ENCODE results near the gene THAP3. TPM values are rescaled to one million over a fixed set of nuclear protein-coding genes. Genes with fewer than 3 reads are reported as not detected.
A peak's percentile ranks its signal among the peaks of the same experiment; 100 is the strongest.

Gene THAP3, protein sequence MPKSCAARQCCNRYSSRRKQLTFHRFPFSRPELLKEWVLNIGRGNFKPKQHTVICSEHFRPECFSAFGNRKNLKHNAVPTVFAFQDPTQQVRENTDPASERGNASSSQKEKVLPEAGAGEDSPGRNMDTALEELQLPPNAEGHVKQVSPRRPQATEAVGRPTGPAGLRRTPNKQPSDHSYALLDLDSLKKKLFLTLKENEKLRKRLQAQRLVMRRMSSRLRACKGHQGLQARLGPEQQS
- 10 to 100 TPM; 18.6 to 29.8 (median 20.5) TPM for polyA plus RNA-seq (ENCODE audit: insufficient read length in 4 of 4)

DNA sequence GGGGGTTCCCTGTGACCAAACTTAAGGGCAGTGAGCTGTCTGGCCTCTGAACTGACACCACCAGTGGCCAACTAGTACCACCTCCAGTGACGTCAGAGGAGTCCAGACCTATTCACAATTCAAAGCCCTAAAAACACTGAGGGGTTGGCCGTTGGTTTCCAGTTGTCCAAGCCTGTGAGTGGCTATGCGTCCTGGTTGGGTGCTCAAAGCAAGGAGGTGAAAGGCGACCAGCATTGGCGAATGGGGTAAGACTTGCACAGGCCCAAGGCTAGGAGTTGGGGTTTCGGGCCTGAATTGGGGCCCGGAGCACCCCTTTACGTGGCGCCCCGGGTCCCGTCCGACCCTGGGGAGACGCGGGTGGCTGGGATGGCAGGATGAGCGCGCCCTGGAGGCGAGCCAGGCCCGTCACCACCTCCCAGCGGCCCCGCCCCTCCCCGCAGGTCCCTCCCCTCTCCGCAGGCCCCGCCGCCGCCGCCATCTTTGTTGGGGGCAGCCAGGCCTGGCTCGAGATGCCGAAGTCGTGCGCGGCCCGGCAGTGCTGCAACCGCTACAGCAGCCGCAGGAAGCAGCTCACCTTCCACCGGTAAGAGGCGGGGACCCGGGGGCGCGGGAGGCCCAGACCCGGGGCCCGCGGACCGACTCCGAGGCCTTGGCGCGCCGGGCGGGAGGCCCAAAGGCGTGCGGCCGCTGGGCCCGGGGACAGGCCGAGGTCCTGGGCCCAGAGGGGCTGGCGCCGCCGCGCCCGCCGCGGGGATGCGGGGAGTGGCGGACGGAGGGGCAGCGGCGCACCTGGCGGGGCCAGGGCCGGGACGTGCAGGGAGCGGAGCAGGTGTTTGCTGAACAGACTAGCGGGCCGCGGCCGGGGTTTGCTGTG, at the start of gene THAP3:
Gene THAP3, plus strand, starts transcription at position 159 of the 874 bp plus-strand sequence. Its CDS starts 351 bp downstream, at position 510.
- peak in 1 of 4 donors; percentile 70 for DNase-seq (ENCODE audit: low read depth in 4 of 4, low spot score in 2 of 4)

DNA sequence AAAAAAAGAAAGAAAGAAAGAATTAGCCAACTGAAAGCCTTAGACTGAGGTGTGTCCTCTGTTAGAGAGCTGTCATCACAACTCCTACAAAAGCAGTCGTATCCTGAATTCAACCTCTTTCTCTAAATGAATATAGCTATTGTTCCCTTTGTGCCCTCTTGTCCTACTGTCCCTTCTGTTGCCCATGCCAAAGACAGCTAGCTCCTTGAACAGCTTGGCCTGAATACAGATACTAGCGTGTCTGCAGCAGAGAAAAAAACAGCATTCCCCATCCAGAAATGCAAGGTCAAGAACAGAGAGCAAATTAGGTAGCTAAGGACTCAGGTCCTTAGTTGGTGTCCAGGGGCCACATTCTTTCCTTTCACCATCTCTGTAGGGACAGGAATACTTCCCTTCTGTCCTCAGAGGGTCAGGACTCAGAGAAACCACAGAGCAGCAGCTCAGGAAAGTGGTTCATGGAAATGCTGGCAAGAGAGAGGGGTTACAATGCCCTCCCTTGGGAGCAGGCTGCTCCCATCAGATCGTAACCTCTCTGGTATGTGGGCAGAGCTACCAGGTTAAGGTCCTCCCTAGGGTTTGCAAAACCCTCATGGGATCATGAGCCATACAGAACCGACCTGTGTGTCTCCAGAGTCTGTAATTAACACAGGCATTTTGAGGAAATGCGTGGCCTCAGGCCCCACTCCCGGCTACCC, 46.7 kb upstream of the THAP3 start:
- no peak for DNase-seq (ENCODE audit: low read depth in 4 of 4, low spot score in 2 of 4)

DNA sequence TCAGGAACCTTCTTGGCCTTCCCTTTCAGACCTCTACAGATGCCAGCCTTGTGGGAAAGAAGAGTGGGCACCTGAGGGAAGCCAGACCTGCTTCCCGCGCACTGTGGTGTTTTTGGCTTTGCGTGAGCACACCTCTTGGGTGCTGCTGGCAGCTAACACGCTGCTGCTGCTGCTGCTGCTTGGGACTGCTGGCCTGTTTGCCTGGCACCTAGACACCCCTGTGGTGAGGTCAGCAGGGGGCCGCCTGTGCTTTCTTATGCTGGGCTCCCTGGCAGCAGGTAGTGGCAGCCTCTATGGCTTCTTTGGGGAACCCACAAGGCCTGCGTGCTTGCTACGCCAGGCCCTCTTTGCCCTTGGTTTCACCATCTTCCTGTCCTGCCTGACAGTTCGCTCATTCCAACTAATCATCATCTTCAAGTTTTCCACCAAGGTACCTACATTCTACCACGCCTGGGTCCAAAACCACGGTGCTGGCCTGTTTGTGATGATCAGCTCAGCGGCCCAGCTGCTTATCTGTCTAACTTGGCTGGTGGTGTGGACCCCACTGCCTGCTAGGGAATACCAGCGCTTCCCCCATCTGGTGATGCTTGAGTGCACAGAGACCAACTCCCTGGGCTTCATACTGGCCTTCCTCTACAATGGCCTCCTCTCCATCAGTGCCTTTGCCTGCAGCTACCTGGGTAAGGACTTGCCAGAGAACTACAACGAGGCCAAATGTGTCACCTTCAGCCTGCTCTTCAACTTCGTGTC, 45.9 kb upstream of the THAP3 start:
- no peak for DNase-seq (ENCODE audit: low read depth in 4 of 4, low spot score in 2 of 4)

DNA sequence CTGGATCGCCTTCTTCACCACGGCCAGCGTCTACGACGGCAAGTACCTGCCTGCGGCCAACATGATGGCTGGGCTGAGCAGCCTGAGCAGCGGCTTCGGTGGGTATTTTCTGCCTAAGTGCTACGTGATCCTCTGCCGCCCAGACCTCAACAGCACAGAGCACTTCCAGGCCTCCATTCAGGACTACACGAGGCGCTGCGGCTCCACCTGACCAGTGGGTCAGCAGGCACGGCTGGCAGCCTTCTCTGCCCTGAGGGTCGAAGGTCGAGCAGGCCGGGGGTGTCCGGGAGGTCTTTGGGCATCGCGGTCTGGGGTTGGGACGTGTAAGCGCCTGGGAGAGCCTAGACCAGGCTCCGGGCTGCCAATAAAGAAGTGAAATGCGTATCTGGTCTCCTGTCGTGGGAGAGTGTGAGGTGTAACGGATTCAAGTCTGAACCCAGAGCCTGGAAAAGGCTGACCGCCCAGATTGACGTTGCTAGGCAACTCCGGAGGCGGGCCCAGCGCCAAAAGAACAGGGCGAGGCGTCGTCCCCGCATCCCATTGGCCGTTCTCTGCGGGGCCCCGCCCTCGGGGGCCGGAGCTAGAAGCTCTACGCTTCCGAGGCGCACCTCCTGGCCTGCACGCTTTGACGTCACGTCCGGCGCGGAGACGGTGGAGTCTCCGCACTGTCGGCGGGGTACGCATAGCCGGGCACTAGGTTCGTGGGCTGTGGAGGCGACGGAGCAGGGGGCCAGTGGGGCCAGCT, 45.1 kb upstream of the THAP3 start, which contains the start of gene ZBTB48:
Gene ZBTB48, plus strand, starts transcription at position 621 of the 745 bp plus-strand sequence. CDS start 616 bp downstream, outside the sequence.
- peak; percentile 89 to 98 (median 94) for DNase-seq (ENCODE audit: low read depth in 4 of 4, low spot score in 2 of 4)

DNA sequence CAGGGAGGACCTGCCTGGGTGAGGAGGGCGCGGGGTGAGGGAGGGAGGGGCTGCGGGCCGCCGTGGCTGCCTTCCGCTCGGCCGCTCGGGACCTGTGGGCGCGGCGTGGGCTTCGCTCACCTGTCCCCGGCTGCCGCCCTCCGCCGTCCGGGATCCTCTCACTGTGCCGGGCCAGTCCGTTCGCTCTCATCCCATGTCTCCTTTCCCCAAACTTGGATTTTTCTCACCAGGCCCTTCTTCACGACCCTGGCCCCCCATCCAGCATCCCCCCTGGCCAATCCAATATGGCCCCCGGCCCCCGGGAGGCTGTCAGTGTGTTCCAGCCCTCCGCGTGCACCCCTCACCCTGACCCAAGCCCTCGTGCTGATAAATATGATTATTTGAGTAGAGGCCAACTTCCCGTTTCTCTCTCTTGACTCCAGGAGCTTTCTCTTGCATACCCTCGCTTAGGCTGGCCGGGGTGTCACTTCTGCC, 44.5 kb upstream of the THAP3 start:
- DNase-seq (ENCODE audit: low read depth in 4 of 4, low spot score in 2 of 4) = no peak

DNA sequence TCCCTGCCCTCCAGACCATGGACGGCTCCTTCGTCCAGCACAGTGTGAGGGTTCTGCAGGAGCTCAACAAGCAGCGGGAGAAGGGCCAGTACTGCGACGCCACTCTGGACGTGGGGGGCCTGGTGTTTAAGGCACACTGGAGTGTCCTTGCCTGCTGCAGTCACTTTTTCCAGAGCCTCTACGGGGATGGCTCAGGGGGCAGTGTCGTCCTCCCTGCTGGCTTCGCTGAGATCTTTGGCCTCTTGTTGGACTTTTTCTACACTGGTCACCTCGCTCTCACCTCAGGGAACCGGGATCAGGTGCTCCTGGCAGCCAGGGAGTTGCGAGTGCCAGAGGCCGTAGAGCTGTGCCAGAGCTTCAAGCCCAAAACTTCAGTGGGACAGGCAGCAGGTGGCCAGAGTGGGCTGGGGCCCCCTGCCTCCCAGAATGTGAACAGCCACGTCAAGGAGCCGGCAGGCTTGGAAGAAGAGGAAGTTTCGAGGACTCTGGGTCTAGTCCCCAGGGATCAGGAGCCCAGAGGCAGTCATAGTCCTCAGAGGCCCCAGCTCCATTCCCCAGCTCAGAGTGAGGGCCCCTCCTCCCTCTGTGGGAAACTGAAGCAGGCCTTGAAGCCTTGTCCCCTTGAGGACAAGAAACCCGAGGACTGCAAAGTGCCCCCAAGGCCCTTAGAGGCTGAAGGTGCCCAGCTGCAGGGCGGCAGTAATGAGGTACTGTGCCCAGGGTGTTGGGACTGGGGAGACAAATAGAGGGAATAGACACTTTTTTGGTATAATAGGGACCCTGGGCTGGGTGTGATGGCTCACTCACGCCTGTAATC, 43.9 kb upstream of the THAP3 start:
- no peak for DNase-seq (ENCODE audit: low read depth in 4 of 4, low spot score in 2 of 4)

DNA sequence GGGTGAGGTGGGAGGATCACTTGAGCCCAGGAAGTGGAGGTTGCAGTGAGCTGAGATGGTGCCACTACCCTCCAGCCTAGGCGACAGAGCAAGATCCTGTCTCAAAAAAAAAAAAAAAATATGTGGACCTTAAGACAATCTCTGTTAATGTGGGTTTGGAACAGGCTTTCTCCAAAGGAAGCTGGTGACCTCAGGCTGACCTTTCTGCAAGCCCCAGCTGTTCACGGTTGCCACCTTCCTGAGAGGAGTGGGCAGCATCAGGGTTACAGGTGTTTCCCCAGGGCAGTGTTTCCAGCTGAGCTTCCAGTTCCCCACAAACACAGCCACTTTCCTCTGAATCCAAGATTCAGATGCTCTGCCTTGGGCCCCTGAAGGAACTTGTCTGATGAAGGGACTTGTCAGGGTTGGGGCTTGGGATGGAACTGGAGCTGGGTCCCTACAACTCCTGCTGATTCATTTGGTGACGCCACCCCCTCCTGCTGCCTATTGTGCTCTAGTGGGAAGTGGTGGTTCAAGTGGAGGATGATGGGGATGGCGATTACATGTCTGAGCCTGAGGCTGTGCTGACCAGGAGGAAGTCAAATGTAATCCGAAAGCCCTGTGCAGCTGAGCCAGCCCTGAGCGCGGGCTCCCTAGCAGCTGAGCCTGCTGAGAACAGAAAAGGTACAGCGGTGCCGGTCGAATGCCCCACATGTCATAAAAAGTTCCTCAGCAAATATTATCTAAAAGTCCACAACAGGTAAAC, 42.9 kb upstream of the THAP3 start:
- DNase-seq (ENCODE audit: low read depth in 4 of 4, low spot score in 2 of 4) = no peak

DNA sequence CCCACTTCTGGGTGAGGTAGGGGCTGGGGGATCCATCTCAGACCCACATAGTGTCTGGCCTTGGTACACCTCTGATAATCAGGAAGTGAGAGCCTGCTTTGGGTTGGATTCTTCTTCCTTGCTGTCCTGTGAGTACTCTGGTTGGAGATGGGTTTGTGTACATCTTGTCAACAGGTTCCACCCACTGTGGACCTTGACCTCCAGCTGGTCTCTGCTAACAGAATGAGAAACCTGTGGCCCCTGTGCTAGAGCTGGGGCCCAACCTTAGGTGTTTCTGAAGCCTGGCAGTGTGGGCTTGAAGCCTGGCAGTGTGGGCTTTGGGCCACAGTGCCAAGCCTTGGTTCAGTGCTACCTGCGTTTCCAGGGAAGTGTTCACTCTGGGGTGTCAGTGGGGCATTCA, 42.3 kb upstream of the THAP3 start:
- no peak for DNase-seq (ENCODE audit: low read depth in 4 of 4, low spot score in 2 of 4)

DNA sequence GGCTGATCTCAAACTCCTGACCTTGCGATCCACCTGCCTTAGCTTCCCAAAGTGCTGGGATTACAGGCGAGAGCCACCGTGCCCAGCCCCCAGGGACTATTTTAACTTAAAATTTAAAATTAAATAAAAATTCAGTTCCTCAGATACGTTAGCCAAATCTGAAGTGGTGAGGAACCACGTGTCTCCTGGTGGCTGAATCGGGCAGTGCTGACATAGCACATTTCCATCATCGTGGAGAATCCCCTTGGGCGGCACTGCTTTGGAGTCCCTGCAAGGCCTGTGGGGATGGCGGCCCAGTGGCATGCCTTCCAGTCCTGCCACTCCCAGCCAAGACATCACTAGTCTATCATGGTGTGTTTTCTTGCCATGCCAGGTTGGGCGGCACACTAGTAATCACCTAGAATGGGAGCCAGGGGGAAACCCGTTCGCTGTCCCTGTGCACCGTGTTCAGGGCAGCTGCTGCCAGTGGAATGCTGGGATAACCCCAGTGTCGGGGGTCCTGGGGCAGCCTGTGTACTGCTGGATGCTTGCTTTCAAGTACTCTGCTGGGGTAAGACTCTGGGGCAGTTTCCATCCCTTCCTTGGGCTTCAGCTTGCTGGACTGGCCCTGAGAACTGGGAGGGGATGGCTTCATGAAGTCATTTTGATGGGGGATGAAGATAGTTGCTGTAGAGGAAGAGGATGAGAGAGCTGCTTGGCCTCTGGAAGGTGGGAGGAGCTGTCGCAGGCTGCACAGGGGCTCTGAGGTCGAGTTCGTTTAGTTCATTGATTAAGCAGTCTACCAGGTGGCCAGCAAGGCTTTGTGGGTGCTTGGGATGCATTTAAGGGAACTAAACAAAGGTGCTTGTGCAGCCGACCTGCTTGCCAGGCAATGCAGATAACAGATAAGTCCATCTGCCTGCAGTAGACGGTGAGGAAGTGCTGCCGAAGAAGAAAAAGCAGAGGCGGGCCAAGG, 40.3 kb upstream of the THAP3 start:
- no peak for DNase-seq (ENCODE audit: low read depth in 4 of 4, low spot score in 2 of 4)

DNA sequence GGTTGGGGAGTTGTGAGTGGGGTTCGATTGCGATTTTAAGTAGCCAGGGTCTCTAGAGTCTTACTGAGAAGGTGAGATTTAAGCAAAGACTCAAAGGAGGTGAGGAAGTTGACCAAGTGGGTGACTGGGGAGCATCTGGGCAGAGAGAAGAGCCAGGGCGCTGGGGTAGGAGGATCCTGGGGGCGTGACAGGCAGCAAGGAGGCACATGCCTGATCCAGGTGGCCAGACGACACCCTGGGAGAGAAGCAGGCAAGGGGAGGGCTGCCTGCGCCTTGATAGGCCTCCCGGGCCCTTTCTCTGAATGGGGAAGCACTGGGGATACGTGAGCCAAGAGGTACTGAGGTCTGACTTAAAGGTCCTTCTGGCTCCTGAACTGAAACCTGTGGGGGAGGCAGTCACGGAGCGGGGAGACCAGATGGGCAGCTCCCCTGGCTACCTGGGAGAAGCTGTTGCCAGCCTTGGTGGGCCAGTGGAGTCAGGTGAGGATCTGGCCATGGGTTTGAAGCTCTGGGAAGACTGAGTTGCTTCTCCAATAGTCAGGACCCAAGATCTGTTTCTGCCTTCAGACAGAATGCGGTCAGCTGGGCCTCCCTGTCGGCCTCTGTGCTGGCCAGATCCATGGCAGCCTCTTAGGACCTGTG, 39.5 kb upstream of the THAP3 start:
- DNase-seq (ENCODE audit: low read depth in 4 of 4, low spot score in 2 of 4) = no peak

DNA sequence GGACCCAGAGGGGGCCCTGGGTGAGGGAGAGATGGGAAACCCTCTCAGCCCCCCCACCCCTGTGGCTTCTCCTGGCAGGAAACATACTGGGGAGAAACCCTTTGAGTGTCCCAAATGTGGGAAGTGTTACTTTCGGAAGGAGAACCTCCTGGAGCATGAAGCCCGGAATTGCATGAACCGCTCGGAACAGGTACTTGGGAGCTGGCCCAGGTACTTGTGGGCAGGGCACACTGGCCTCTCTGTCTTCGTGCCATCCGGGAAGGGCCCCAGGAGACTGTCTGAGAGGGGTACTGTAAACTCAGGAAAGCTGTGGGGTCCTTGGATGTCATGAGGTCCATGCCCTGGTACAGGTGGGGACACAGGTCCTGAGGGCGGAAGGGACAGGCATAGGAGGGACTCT, 38.8 kb upstream of the THAP3 start:
- DNase-seq (ENCODE audit: low read depth in 4 of 4, low spot score in 2 of 4) = no peak

DNA sequence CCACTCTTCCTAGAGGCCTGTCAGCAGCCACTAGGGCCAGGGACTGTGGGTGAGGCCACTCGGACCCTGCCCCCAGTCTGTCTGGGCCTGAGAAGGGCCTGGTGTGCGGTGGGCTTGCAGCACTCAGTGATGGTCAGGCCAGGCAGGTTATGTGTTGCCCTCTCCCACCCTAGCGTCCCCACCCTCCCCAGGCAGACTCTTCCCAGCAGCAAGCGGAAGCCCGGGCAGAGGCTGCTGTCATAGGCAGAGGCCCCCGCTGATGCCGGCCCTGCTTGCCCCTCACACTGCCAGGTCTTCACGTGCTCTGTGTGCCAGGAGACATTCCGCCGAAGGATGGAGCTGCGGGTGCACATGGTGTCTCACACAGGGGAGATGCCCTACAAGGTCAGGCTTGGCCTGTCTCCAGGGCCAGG, 38.3 kb upstream of the THAP3 start:
- DNase-seq (ENCODE audit: low read depth in 4 of 4, low spot score in 2 of 4) = no peak

DNA sequence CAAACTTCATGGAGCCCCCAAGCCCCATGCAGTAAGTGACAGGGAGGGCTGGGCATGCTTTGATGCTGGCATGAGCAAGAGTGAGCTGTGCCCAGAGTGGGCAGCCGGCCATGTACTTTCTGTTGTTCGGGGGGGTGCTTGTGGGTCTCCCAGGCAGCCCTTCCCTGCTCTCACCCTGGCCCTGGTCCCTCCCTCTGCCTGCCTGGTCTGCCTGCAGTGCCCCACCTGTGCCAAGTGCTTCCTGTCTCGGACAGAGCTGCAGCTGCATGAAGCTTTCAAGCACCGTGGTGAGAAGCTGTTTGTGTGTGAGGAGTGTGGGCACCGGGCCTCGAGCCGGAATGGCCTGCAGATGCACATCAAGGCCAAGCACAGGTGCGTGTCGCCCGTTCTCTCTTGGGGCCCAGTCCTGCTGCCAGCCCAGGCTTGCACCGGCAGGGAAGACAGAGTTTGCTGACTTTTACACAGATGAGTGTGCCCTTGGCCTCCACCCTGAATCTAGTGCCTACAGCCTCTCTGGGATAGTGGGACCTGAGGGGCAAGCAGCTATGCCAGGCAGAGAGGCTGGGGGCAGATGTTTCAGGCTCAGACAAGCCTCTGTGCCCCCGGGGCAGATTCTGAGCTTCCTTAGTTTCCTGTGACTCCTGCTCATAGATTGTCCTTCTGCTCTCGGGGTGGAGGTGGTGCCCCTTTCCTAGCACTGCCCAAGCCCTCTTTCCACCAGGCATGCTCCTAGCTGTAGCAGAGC, 37.2 kb upstream of the THAP3 start:
- DNase-seq (ENCODE audit: low read depth in 4 of 4, low spot score in 2 of 4) = no peak

DNA sequence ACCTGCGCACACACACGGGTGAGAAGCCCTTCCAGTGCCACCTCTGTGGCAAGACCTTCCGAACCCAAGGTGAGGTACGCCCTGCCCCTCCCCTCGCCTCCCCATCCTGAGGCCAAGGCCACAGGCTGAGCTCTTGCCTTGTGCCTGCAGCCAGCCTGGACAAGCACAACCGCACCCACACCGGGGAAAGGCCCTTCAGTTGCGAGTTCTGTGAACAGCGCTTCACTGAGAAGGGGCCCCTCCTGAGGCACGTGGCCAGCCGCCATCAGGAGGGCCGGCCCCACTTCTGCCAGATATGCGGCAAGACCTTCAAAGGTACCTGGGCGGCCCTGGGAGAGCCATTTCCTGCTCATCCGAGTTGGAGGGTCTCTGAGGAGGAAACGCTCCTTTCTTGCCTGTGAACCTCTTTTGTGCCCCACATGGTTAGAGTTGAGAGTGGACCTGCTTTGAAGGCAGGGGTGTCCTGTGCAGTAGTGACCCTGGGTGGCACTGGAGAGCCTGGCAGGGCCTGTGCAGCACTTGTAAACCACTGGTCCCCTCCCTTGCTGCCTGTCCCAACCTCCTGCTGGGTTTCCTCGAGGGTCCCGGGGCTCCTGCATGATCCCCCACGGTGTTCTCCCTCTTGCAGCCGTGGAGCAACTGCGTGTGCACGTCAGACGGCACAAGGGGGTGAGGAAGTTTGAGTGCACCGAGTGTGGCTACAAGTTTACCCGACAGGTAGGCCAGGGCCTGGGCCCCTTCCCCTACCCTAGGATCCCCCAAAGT, 36.4 kb upstream of the THAP3 start:
- no peak for DNase-seq (ENCODE audit: low read depth in 4 of 4, low spot score in 2 of 4)
